GM12865 (cell line): Measurements from ENCODE around the gene COPZ1.

Experiments used
- DNase-seq: peaks from one replicate; pipeline ENCODE4 v3.0.0; 2010; ENCODE audit warnings: low read depth
- H3K4me3 ChIP-seq: 2 replicates; pipeline ENCODE4 v1.5.1; 2011; ENCODE audit warnings: mild to moderate bottlenecking, low read depth, low read length, control low read depth
- TF ChIP-seq, protein P1 (sequence below): IDR thresholded peaks from 2 replicates; pipeline ENCODE4 v1.5.1; 2011; ENCODE audit warnings: low read length, control low read depth, low read depth, inconsistent platforms; ENCODE audit not compliant: insufficient read depth; ENCODE audit errors: missing control alignments

COPZ1 gene

DNA sequence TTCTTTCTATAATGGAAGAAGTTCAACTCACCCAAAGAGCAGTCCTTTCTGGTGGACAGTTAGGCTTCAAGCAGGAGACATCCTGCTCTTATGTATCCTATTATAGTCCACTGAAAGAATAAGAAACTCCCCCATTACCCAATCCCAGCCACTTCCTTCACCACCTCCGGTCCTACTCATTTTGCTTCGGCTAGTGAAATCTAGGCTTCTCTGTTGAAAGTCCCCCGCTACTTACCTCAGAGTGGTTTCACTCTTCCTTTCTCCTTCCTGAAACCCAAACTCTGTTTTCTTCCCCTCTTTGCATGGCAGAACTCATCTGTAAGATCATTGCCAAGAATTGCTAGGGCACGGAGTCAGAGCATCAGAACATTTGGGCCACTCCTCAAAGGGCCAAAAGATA is 39.5 kb downstream of the COPZ1 start, which contains the start of gene GPR84:
TSS of gene GPR84 (minus strand) at position 74 of the 400 bp plus-strand sequence. CDS start 635 bp downstream, outside the sequence.
- peak; percentile 81 for DNase-seq
- TF ChIP-seq, protein P1, sequence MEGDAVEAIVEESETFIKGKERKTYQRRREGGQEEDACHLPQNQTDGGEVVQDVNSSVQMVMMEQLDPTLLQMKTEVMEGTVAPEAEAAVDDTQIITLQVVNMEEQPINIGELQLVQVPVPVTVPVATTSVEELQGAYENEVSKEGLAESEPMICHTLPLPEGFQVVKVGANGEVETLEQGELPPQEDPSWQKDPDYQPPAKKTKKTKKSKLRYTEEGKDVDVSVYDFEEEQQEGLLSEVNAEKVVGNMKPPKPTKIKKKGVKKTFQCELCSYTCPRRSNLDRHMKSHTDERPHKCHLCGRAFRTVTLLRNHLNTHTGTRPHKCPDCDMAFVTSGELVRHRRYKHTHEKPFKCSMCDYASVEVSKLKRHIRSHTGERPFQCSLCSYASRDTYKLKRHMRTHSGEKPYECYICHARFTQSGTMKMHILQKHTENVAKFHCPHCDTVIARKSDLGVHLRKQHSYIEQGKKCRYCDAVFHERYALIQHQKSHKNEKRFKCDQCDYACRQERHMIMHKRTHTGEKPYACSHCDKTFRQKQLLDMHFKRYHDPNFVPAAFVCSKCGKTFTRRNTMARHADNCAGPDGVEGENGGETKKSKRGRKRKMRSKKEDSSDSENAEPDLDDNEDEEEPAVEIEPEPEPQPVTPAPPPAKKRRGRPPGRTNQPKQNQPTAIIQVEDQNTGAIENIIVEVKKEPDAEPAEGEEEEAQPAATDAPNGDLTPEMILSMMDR = no peak
- peak within 1 kb of the TSS; percentile 33 for H3K4me3 ChIP-seq

- DNase-seq = no peak
- H3K4me3 ChIP-seq = no peak overlapping the region; the same call in 1 of the 2 replicates
- TF ChIP-seq, protein P1 = no peak
Observed at GRCh38 chr12:54368025-54368708, 43.2 kb downstream of the COPZ1 start.

- peak; percentile 90 for DNase-seq
- H3K4me3 ChIP-seq = no peak overlapping the region; the same call in 1 of the 2 replicates
- TF ChIP-seq, protein P1 = peak; percentile 93
Observed at GRCh38 chr12:54368709-54369596, 44.0 kb downstream of the COPZ1 start.

- H3K4me3 ChIP-seq = no peak overlapping the region
- TF ChIP-seq, protein P1 = no peak
Observed at GRCh38 chr12:54369597-54370131, 44.7 kb downstream of the COPZ1 start.

DNA sequence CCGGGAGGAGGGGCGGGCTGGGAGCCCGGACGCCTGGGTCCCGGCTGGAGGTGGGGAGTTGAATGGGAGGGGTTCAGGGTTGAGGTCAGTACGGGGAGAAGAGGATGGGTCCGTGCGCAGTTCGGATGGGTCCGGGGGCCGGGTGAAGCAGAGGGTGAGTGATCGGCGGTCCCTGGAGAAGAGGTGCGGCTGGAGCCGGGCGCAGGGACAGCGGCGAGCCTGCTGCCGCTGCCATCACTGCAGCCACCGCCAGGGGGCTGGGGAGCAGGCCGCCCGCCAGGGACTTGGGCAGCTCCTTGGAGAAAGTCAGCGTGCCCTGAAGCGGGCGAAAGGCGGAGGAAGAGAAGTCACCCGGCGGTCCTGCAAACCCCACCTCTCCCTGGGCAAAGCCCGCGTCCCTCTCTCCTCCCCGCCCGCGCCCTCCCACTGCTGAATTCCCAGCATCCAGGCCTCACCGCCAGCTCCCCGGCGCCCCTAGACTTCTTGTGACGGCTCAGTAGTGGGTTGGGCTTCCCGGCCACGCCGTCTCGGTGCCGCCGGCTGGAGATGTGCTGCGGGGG is 45.3 kb downstream of the COPZ1 start:
- DNase-seq = peak; percentile 65
- TF ChIP-seq, protein P1 = peak; percentile 73
- no peak overlapping the region for H3K4me3 ChIP-seq

More at GRCh38 chr12:54369597-54370131, 44.7 kb downstream of the COPZ1 start:
- no peak for DNase-seq

- DNase-seq = no peak
- TF ChIP-seq, protein P1 = no peak
- no peak overlapping the region for H3K4me3 ChIP-seq
Observed at GRCh38 chr12:54371328-54372112, 46.6 kb downstream of the COPZ1 start.
